ENCODE measurements around the gene MGAT1. TPM values are rescaled to one million over a fixed set of nuclear protein-coding genes. Genes with fewer than 3 reads are reported as not detected.

The MGAT1 gene
- total RNA-seq, 1 experiment from 2014 or later: 86.4 TPM

GRCh38 chr5:180736536-180736935, 66.1 kb downstream of the MGAT1 start:
- intact Hi-C loops (cut with micrococcal nuclease; ENCODE audit: unreplicated experiment): no loop called here
- no peak overlapping the region for H3K4me3 Mint-ChIP-seq (ENCODE audit: low read depth, unreplicated experiment)
- no peaks in the 10 kb centered on the region for H3K36me3 Mint-ChIP-seq (ENCODE audit: insufficient read depth, unreplicated experiment)
- no peaks in the 10 kb centered on the region for H3K4me1 Mint-ChIP-seq (ENCODE audit: low read depth, unreplicated experiment)
- no peak for DNase-seq
- no peak overlapping the region for H3K27ac Mint-ChIP-seq (ENCODE audit: unreplicated experiment)
- H3K9me3 Mint-ChIP-seq (ENCODE audit: low read depth, unreplicated experiment): peaks cover 3% of the 10 kb centered on the region
- CTCF ChIA-PET: no interaction called here
- no TSS peak for BruUV-seq (replicated peaks)
- TF ChIP-seq CTCF (IDR thresholded peaks at IDR 0.05; ENCODE audit: unreplicated experiment): no peak
- peaks cover 67% of the 10 kb centered on the region for H3K27me3 Mint-ChIP-seq (ENCODE audit: unreplicated experiment)

Other genes starting within 250 kb of the MGAT1 start
- gene SCGB3A1, start 211.3 kb downstream of the MGAT1 start, total RNA-seq (2022): not detected in 2 replicates
- gene FLT4, start 153.2 kb downstream of the MGAT1 start, total RNA-seq (2022): not detected in 2 replicates
- gene OR2Y1, start 62.7 kb downstream of the MGAT1 start, total RNA-seq (2022): not detected in 2 replicates
- 43.5 and 46.4 TPM in 2 replicates for gene ZFP62, start 58.5 kb upstream of the MGAT1 start, total RNA-seq (2022)
- not detected in 2 replicates for gene BTNL8, start 96.4 kb upstream of the MGAT1 start, total RNA-seq (2022)
- gene BTNL3, start 186.0 kb upstream of the MGAT1 start, total RNA-seq (2022): not detected in 2 replicates
- 5.0 and 5.8 TPM in 2 replicates for gene BTNL9, start 237.5 kb upstream of the MGAT1 start, total RNA-seq (2022)